ENCODE data around the gene EPDR1.
A peak's percentile ranks its signal among the peaks of the same experiment; 100 is the strongest.

Gene EPDR1

GRCh38 chr7:37918526-37918925, 1.9 kb upstream of the EPDR1 start:
- H2BK120ac ChIP-seq (ENCODE audit: insufficient read depth, low read length, poor library complexity) = no peak overlapping the region
- H3K18ac ChIP-seq (ENCODE audit: low read length) = no peak overlapping the region
- peaks cover 11 to 14% of the 10 kb centered on the region in 2 experiments for H3K4me1 ChIP-seq (ENCODE audit: control insufficient read depth in 1 of 2, insufficient read depth in 2 of 2, low read length in 2 of 2)
- DNase-seq = peak in 1 of 2 donors; percentile 26
- H3K79me2 ChIP-seq (ENCODE audit: control insufficient read depth, insufficient read depth, low read length, poor library complexity) = no peaks in the 10 kb centered on the region
- H2BK12ac ChIP-seq (ENCODE audit: low read length) = no peak overlapping the region
- peaks cover 29% of the 10 kb centered on the region for H3K27me3 ChIP-seq (ENCODE audit: insufficient read depth, low read length)
- H2AFZ ChIP-seq (ENCODE audit: insufficient read depth, low read length, poor library complexity) = no peak overlapping the region
- no peak overlapping the region for H4K12ac ChIP-seq (ENCODE audit: low read depth, low read length)
- peaks cover 4% of the 10 kb centered on the region for H3K9me3 ChIP-seq (ENCODE audit: insufficient read depth, low read depth, low read length)
- no peak overlapping the region for H4K8ac ChIP-seq (ENCODE audit: low read depth, low read length)
- H3K4me3 ChIP-seq (ENCODE audit: low read depth, low read length) = no peak overlapping the region
- H4K91ac ChIP-seq (ENCODE audit: low read depth, low read length) = no peak overlapping the region
- no peak overlapping the region for H3K4ac ChIP-seq (ENCODE audit: low read depth, low read length)
- no peak overlapping the region for H3K23ac ChIP-seq (ENCODE audit: low read length)
- H2BK5ac ChIP-seq (ENCODE audit: low read depth, low read length, poor library complexity) = no peak overlapping the region
- no peak overlapping the region for H3K4me2 ChIP-seq (ENCODE audit: low read length)
- no peak overlapping the region for H3K9ac ChIP-seq (ENCODE audit: low read length)
- no peaks in the 10 kb centered on the region for H3K79me1 ChIP-seq (ENCODE audit: low read length)
- H3K36me3 ChIP-seq (ENCODE audit: control insufficient read depth in 1 of 2, insufficient read depth in 2 of 2, low read length in 2 of 2) = no peaks in the 10 kb centered on the region
- H3K27ac ChIP-seq (ENCODE audit: low read depth, low read length) = no peak overlapping the region
- no CpG with 5 or more reads among the region's 4 CpGs for WGBS (ENCODE audit: extremely low coverage, insufficient coverage, insufficient read length)
- H3K14ac ChIP-seq (ENCODE audit: low read length) = no peak overlapping the region
- no peak overlapping the region for H2AK5ac ChIP-seq (ENCODE audit: low read length)

- H3K14ac ChIP-seq (ENCODE audit: low read length) = no peak overlapping the region
- H2AFZ ChIP-seq (ENCODE audit: insufficient read depth, low read length, poor library complexity) = peak overlapping the region; percentile 52
- peak in 1 of 2 donors; percentile 31 for DNase-seq
- H2AK5ac ChIP-seq (ENCODE audit: low read length) = no peak overlapping the region
- peak overlapping the region; percentile 24 for H3K9ac ChIP-seq (ENCODE audit: low read length)
- H3K79me1 ChIP-seq (ENCODE audit: low read length) = no peaks in the 10 kb centered on the region
- no CpG with 5 or more reads among the region's 63 CpGs for WGBS (ENCODE audit: extremely low coverage, insufficient coverage, insufficient read length)
- H2BK5ac ChIP-seq (ENCODE audit: low read depth, low read length, poor library complexity) = no peak overlapping the region
- H3K79me2 ChIP-seq (ENCODE audit: control insufficient read depth, insufficient read depth, low read length, poor library complexity) = no peaks in the 10 kb centered on the region
- no peak overlapping the region for H3K18ac ChIP-seq (ENCODE audit: low read length)
- no peak overlapping the region for H2BK120ac ChIP-seq (ENCODE audit: insufficient read depth, low read length, poor library complexity)
- H3K4ac ChIP-seq (ENCODE audit: low read depth, low read length) = no peak overlapping the region
- H3K27me3 ChIP-seq (ENCODE audit: insufficient read depth, low read length) = peaks cover 25% of the 10 kb centered on the region
- no peaks in the 10 kb centered on the region for H3K36me3 ChIP-seq (ENCODE audit: control insufficient read depth in 1 of 2, insufficient read depth in 2 of 2, low read length in 2 of 2)
- H3K9me3 ChIP-seq (ENCODE audit: insufficient read depth, low read depth, low read length) = peaks cover 3% of the 10 kb centered on the region
- H3K27ac ChIP-seq (ENCODE audit: low read depth, low read length) = no peak overlapping the region
- peak overlapping the region; percentile 95 for H3K4me2 ChIP-seq (ENCODE audit: low read length)
- no peak overlapping the region for H4K91ac ChIP-seq (ENCODE audit: low read depth, low read length)
- no peak overlapping the region for H2BK12ac ChIP-seq (ENCODE audit: low read length)
- H4K8ac ChIP-seq (ENCODE audit: low read depth, low read length) = no peak overlapping the region
- peak overlapping the region; percentile 71 for H3K4me3 ChIP-seq (ENCODE audit: low read depth, low read length)
- H3K4me1 ChIP-seq (ENCODE audit: control insufficient read depth in 1 of 2, insufficient read depth in 2 of 2, low read length in 2 of 2) = peaks cover 11 to 14% of the 10 kb centered on the region in 2 experiments
- H4K12ac ChIP-seq (ENCODE audit: low read depth, low read length) = no peak overlapping the region
- H3K23ac ChIP-seq (ENCODE audit: low read length) = no peak overlapping the region
These were observed 687 bp downstream of the EPDR1 start for GRCh38 chr7:37920849-37921805.

- Histone ChIP-seq H2AK5ac (ENCODE audit: low read length) (no peak overlapping the region), H3K79me2 (ENCODE audit: control insufficient read depth, insufficient read depth, low read length, poor library complexity) (no peaks in the 10 kb centered on the region), H2BK5ac (ENCODE audit: low read depth, low read length, poor library complexity) (no peak overlapping the region), H3K4me2 (ENCODE audit: low read length) (no peak overlapping the region), H2BK12ac (ENCODE audit: low read length) (no peak overlapping the region), H3K14ac (ENCODE audit: low read length) (no peak overlapping the region), H4K8ac (ENCODE audit: low read depth, low read length) (no peak overlapping the region), H3K18ac (ENCODE audit: low read length) (no peak overlapping the region), H3K36me3 (ENCODE audit: control insufficient read depth in 1 of 2, insufficient read depth in 2 of 2, low read length in 2 of 2) (no peaks in the 10 kb centered on the region), H4K91ac (ENCODE audit: low read depth, low read length) (no peak overlapping the region), H3K4me3 (ENCODE audit: low read depth, low read length) (no peak overlapping the region), H3K9me3 (ENCODE audit: insufficient read depth, low read depth, low read length) (no peaks in the 10 kb centered on the region), H3K9ac (ENCODE audit: low read length) (no peak overlapping the region), H3K4me1 (ENCODE audit: control insufficient read depth in 1 of 2, insufficient read depth in 2 of 2, low read length in 2 of 2) (peaks cover 8 to 11% of the 10 kb centered on the region in 2 experiments), H3K23ac (ENCODE audit: low read length) (no peak overlapping the region), H4K12ac (ENCODE audit: low read depth, low read length) (no peak overlapping the region), H2BK120ac (ENCODE audit: insufficient read depth, low read length, poor library complexity) (no peak overlapping the region), H2AFZ (ENCODE audit: insufficient read depth, low read length, poor library complexity) (no peak overlapping the region), H3K79me1 (ENCODE audit: low read length) (no peaks in the 10 kb centered on the region), H3K27me3 (ENCODE audit: insufficient read depth, low read length) (peaks cover 21% of the 10 kb centered on the region), H3K4ac (ENCODE audit: low read depth, low read length) (no peak overlapping the region), H3K27ac (ENCODE audit: low read depth, low read length) (no peak overlapping the region)
- no peak for DNase-seq
- no CpG with 5 or more reads among the region's 4 CpGs for WGBS (ENCODE audit: extremely low coverage, insufficient coverage, insufficient read length)
These were observed 1.4 kb downstream of the EPDR1 start for GRCh38 chr7:37921876-37922275.

GRCh38 chr7:37923996-37924395, 3.6 kb downstream of the EPDR1 start:
- H3K79me1 ChIP-seq (ENCODE audit: low read length) = no peaks in the 10 kb centered on the region
- no peak overlapping the region for H3K14ac ChIP-seq (ENCODE audit: low read length)
- no CpG with 5 or more reads among the region's 1 CpG for WGBS (ENCODE audit: extremely low coverage, insufficient coverage, insufficient read length)
- H4K91ac ChIP-seq (ENCODE audit: low read depth, low read length) = no peak overlapping the region
- H2BK120ac ChIP-seq (ENCODE audit: insufficient read depth, low read length, poor library complexity) = no peak overlapping the region
- no peaks in the 10 kb centered on the region for H3K36me3 ChIP-seq (ENCODE audit: control insufficient read depth in 1 of 2, insufficient read depth in 2 of 2, low read length in 2 of 2)
- no peak overlapping the region for H3K4me3 ChIP-seq (ENCODE audit: low read depth, low read length)
- no peak overlapping the region for H4K12ac ChIP-seq (ENCODE audit: low read depth, low read length)
- H2AK5ac ChIP-seq (ENCODE audit: low read length) = no peak overlapping the region
- no peak overlapping the region for H2BK12ac ChIP-seq (ENCODE audit: low read length)
- no peak overlapping the region for H4K8ac ChIP-seq (ENCODE audit: low read depth, low read length)
- no peak for DNase-seq
- H3K9ac ChIP-seq (ENCODE audit: low read length) = no peak overlapping the region
- H3K79me2 ChIP-seq (ENCODE audit: control insufficient read depth, insufficient read depth, low read length, poor library complexity) = no peaks in the 10 kb centered on the region
- no peak overlapping the region for H3K23ac ChIP-seq (ENCODE audit: low read length)
- no peaks in the 10 kb centered on the region for H3K9me3 ChIP-seq (ENCODE audit: insufficient read depth, low read depth, low read length)
- H3K4me1 ChIP-seq (ENCODE audit: control insufficient read depth in 1 of 2, insufficient read depth in 2 of 2, low read length in 2 of 2) = peaks cover 7 to 11% of the 10 kb centered on the region in 2 experiments
- H3K27me3 ChIP-seq (ENCODE audit: insufficient read depth, low read length) = peaks cover 18% of the 10 kb centered on the region
- H3K27ac ChIP-seq (ENCODE audit: low read depth, low read length) = no peak overlapping the region
- no peak overlapping the region for H3K4ac ChIP-seq (ENCODE audit: low read depth, low read length)
- H2BK5ac ChIP-seq (ENCODE audit: low read depth, low read length, poor library complexity) = no peak overlapping the region
- no peak overlapping the region for H3K4me2 ChIP-seq (ENCODE audit: low read length)
- no peak overlapping the region for H2AFZ ChIP-seq (ENCODE audit: insufficient read depth, low read length, poor library complexity)
- H3K18ac ChIP-seq (ENCODE audit: low read length) = no peak overlapping the region
